GM10847 (cell line): ENCODE data around the gene NRP1.

Experiments
- POLR2A ChIP-seq: IDR thresholded peaks from 2 replicates; pipeline ENCODE4 v1.6.1; 2011; ENCODE audit not compliant: insufficient read length; ENCODE audit errors: extremely low read depth

The NRP1 gene

GRCh38 chr10:33212061-33212748, 122.3 kb downstream of the NRP1 start:
- no peak for TF ChIP-seq POLR2A

DNA sequence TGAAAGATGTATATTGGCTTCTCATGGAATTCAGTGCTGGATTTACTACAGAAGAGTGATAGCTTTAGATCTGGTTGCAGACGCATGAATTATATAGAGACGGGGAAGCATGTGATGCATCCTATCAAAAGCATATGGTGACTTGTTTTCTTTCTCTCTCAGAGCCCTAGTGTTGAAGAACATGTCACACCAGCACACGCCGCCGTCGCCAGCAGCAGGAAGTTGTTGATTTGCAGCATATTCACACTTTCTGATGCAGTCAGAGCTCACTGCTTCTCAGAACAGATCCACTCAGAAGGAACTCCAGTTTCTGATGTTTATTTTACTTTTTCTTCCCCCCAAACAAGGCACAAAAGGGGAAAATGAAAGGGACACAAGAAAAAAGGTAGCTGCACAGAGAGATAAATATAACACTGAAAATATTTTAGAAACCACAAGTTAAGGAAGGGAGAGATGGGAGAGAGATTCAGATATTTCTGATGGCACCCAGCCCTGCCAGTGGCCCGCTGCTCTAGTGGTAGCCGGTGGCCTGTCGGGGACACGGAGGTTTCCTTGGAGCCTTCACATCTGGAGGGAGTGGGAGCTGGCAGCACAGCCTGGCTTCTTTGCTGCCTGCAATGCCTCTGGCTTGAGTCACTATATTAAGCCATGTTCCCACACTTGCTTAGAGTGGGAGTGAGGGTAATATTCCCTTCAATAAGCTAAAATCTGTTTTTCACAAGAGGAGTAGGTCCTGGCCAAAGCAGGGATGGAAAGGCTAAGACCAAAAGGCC, 123.2 kb downstream of the NRP1 start:
- TF ChIP-seq POLR2A: no peak

DNA sequence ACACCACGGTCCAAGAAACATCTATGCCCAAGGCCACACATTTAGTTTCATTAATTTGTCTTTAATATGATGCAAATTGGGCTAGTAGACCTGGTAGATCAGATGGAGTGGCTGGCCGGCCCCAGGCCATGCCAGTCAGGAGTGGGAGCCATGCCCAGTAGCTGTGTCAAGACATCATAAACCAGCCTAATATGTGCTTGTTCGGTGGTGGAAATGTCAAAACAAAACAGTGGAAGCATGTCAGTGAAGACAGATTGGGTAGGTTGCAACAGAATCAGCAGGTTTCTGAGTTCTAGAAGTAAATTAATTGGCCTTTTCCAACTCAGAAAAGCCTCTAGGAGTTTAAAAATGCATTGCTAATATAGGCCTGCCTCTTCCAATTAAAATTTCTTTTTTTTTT, 124.7 kb downstream of the NRP1 start:
- no peak for TF ChIP-seq POLR2A

DNA sequence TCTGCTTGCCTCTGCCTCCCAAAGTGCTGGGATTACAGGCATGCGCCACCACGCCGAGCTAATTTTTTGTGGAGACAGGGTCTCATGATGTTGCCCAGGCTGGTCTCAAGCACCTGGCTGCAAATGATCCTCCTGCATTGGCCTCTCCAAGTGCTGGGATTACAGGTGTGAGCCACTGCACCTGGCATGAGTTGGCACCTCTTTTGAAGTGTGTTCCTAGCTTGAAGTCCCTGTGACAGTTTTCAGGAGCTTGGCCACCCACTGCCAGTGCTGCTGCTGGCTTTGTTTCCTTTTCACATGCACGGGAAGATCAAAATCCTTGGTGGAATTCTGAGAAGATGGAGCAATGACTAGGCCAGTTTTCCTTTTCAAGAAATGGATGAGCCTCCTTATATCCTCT, 126.3 kb downstream of the NRP1 start:
- no peak for TF ChIP-seq POLR2A

DNA sequence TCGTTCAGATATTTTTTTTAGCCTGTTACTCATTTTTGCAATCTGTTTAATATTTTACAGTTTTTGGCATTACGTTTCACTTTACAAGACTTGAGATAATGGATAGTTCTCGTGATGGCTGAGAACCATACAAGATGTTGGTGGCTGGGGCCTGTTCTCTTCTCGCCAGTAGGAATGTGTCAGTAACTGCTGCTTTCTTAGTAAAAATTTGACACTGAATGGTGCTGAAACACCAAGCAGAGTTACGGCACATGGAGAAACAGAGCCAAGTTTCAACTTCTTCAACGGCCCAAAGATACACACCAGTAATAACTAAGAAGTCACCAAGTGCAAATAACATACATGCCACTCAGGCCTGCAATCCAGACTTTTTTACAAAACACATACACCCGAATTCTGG, 130.4 kb downstream of the NRP1 start:
- no peak for TF ChIP-seq POLR2A

DNA sequence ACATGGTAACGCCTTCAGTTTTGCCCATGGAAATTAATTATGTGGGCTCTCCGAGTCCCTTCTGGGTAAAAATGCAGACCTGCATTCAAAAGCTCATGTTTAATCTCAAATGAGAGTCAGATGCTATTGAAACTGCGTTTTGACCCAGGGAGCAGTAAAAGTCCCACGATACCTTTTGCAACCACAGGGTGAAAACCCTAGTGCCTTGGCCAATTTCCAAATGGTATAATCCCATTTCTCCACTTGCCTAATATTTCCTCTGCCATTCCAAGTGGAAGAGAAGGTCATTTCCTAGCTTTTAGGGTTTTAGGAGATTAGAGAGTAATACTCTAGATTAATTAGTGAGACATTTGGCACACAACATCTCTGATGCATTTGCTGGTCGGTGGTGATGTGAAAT, 132.5 kb downstream of the NRP1 start:
- TF ChIP-seq POLR2A: no peak

DNA sequence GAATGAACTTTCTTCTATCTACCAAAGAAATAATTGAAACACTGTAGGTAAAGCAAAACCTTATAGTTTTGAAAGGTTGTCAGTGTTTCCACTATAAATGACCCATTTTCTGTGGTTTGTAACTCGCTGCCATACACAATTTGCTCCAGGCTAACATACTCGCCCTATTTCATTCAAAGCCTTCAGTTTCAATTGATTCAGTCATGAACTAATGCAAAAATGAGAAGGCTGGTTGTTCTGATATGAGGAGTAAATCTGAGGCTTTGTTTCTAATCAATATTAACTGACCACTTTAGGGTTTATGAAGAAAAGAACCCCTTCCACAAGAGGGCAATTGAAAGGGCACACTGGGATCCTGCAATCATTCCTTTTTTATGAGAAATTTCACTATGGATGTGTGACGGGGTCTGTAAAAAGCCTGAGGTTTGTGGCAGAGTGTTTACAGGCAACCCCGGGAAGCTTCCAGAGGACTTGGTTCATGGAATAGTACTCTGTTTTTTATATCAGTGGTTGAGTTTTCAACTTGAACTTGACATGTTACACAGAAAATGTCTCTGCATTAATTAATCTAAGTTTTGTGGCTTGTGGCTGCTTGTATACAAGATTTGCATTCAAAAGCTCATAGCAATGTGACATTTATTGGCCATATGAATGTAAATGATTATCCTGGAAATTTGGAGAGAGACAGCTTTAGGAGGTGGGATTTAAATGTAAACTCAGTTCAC, 133.2 kb downstream of the NRP1 start:
- no peak for TF ChIP-seq POLR2A

GRCh38 chr10:33199731-33200232, 134.7 kb downstream of the NRP1 start:
- TF ChIP-seq POLR2A: no peak

- no peak for TF ChIP-seq POLR2A
These were observed 135.9 kb downstream of the NRP1 start for GRCh38 chr10:33198610-33199009.

DNA sequence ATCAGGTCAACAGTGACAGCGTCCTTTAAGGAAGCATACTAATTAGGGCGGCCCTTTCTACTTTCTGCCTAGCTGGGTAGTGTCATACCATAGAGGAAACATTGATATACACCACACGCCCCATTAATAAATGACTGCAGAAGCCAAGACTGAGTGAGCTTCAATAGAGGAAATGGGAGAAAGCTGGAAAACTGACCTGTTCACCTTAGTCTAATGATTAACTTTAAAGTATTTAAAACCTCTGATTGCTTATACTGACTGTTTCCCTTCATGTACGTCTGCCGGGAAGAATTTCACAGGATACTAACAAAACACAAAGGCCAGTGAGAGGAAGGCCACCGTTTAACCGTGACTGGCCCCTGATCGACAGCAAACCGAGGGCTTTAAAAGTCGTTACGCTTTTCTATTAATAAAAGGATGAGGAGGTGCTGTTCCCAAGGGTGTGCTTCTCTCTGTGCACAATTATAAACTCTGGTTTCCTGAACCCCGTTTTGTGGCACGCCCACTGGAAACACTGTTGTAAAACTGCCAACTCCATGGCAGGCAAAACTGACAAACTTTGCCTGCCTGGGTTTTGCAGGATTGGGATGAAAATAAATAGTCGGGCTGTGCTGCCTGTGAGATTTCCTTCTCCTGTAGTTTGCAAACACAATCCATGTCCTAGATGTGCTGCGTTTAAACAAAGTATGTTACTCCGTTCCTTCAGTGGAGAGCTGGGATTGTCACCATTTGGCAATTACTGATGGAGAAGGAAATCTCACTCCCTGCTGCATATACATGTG, 137.6 kb downstream of the NRP1 start:
- TF ChIP-seq POLR2A: no peak

DNA sequence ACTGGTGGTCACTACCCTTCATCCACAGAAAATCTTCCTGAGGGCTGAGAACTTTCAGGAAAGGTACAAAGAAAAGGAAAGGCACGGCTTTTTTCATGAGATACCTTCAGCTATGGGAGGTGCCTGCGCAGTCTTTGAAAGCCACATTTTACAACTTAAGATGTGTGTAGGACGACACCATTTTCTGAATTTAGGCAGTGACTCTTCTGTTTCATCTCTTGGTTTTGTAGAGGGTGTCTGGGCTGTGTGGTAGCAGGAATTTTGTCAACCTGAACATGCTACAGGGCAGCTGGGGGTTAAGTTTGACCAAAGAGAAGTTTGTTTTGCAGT, 138.1 kb downstream of the NRP1 start:
- TF ChIP-seq POLR2A: no peak

GRCh38 chr10:33195608-33196376, 138.7 kb downstream of the NRP1 start:
- no peak for TF ChIP-seq POLR2A

GRCh38 chr10:33193701-33194521, 140.6 kb downstream of the NRP1 start:
- no peak for TF ChIP-seq POLR2A
